Muscle layer of duodenum (tissue), 2 donors: ENCODE data around the gene CYP27B1.
A peak's percentile ranks its signal among the peaks of the same experiment; 100 is the strongest.

Experiments used
- H3K27ac ChIP-seq: one replicate; pipeline ENCODE4 v1.7.0; 2013; ENCODE audit warnings: mild to moderate bottlenecking, low read length
- H3K27me3 ChIP-seq: one replicate; pipeline ENCODE4 v1.7.0; 2013; ENCODE audit warnings: low read depth, mild to moderate bottlenecking, control low read depth, low read length
- H3K36me3 ChIP-seq, 2 donors: one replicate each; pipeline ENCODE4 v1.7.0; 2013; ENCODE audit warnings: low read length in 2 of 2, control low read depth in 1 of 2, mild to moderate bottlenecking in 1 of 2; ENCODE audit not compliant: insufficient read depth in 2 of 2, control insufficient read depth in 1 of 2
- H3K4me1 ChIP-seq, 2 donors: one replicate each; pipeline ENCODE4 v1.7.0; 2013; ENCODE audit warnings: low read length in 2 of 2, mild to moderate bottlenecking in 2 of 2, control low read depth in 1 of 2, moderate library complexity in 1 of 2; ENCODE audit not compliant: insufficient read depth in 2 of 2, control insufficient read depth in 1 of 2
- H3K4me3 ChIP-seq, 2 donors: one replicate each; pipeline ENCODE4 v1.7.0; 2013; ENCODE audit warnings: low read length in 2 of 2, low read depth in 1 of 2, mild to moderate bottlenecking in 1 of 2
- H3K9me3 ChIP-seq, 2 donors: one replicate each; pipeline ENCODE4 v1.7.0; 2013; ENCODE audit warnings: low read length in 2 of 2, control low read depth in 1 of 2, mild to moderate bottlenecking in 1 of 2; ENCODE audit not compliant: control insufficient read depth in 1 of 2
- donor health status: healthy.

The CYP27B1 gene

GRCh38 chr12:57730336-57731067, 36.4 kb downstream of the CYP27B1 start:
- Histone ChIP-seq H3K27ac (no peak overlapping the region), H3K4me3 (no peak overlapping the region), H3K4me1 (peaks cover 0 to 17% of the 10 kb centered on the region in 2 donors), H3K27me3 (peaks cover 8% of the 10 kb centered on the region), H3K36me3 (no peaks in the 10 kb centered on the region), H3K9me3 (no peaks in the 10 kb centered on the region)

- Histone ChIP-seq H3K9me3 (no peaks in the 10 kb centered on the region), H3K27me3 (peaks cover 5% of the 10 kb centered on the region), H3K4me1 (peaks cover 0 to 14% of the 10 kb centered on the region in 2 donors), H3K27ac (no peak overlapping the region), H3K4me3 (no peak overlapping the region), H3K36me3 (no peaks in the 10 kb centered on the region)
Measured at GRCh38 chr12:57729321-57729844, 37.5 kb downstream of the CYP27B1 start.

GRCh38 chr12:57727758-57728395, 39.0 kb downstream of the CYP27B1 start:
- Histone ChIP-seq H3K4me3 (no peak overlapping the region), H3K27ac (no peak overlapping the region), H3K27me3 (no peaks in the 10 kb centered on the region), H3K36me3 (no peaks in the 10 kb centered on the region), H3K4me1 (peaks cover 0 to 14% of the 10 kb centered on the region in 2 donors), H3K9me3 (no peaks in the 10 kb centered on the region)

DNA sequence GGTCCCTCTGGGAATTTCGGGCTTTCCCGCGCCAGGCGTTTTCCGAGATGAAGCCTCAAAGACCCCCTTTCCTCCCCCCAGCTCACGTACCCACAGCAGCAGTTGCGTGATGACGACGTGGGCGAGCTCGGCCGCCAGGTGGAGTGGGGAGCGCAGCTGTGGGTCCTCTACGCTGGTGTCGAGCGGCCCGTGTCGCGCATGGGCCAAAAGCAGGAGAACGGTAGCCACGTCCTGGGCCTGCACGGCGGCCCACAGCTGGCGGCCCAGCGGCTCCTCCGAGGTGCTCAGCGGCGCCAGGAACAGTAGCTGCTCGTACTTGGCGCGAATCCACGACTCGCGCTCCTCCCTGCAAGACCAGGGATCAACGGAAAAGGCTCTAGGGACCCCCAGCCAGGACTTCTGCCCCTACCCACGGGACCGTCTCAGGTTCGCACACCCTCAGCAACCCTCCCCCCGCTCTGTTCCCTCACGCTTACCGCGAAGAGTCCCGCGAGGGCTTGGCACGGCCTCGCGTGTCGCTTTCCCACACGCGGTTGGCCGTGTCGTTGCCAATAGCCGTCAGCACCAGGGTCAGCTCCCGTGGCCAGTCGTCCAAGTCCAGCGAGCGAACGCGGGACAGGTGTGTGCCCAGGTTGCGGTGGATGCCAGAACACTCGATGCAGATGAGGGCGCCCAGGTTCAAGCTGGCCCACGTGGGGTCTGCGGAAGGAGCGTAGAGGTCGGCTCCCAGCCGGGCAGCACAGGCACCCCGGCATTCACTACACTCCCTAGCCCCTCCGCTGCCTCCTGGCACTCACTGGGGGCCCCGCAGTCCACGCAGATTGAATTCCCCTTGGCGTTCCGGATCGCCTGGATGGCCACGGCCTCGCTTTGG, 39.8 kb downstream of the CYP27B1 start:
- Histone ChIP-seq H3K4me3 (peak overlapping the region; percentile 39 to 78), H3K4me1 (peaks cover 0 to 14% of the 10 kb centered on the region in 2 donors), H3K27me3 (no peaks in the 10 kb centered on the region), H3K27ac (no peak overlapping the region), H3K9me3 (no peaks in the 10 kb centered on the region), H3K36me3 (no peaks in the 10 kb centered on the region)

- peaks cover 0 to 14% of the 10 kb centered on the region in 2 donors for H3K4me1 ChIP-seq
- H3K9me3 ChIP-seq, result no peaks in the 10 kb centered on the region
- no peak overlapping the region for H3K27ac ChIP-seq
- H3K36me3 ChIP-seq, result peaks cover 5 to 7% of the 10 kb centered on the region in 2 donors
- peak overlapping the region; percentile 69 to 78 for H3K4me3 ChIP-seq
- no peaks in the 10 kb centered on the region for H3K27me3 ChIP-seq
Measured at GRCh38 chr12:57726151-57726883, 40.6 kb downstream of the CYP27B1 start.

- no peak overlapping the region for H3K27ac ChIP-seq
- H3K27me3 ChIP-seq, result no peaks in the 10 kb centered on the region
- peaks cover 0 to 14% of the 10 kb centered on the region in 2 donors for H3K4me1 ChIP-seq
- peaks cover 9 to 13% of the 10 kb centered on the region in 2 donors for H3K36me3 ChIP-seq
- H3K4me3 ChIP-seq, result peak overlapping the region in 1 of 2 donors; percentile 78
- no peaks in the 10 kb centered on the region for H3K9me3 ChIP-seq
Measured at GRCh38 chr12:57725851-57726150, 41.1 kb downstream of the CYP27B1 start.

DNA sequence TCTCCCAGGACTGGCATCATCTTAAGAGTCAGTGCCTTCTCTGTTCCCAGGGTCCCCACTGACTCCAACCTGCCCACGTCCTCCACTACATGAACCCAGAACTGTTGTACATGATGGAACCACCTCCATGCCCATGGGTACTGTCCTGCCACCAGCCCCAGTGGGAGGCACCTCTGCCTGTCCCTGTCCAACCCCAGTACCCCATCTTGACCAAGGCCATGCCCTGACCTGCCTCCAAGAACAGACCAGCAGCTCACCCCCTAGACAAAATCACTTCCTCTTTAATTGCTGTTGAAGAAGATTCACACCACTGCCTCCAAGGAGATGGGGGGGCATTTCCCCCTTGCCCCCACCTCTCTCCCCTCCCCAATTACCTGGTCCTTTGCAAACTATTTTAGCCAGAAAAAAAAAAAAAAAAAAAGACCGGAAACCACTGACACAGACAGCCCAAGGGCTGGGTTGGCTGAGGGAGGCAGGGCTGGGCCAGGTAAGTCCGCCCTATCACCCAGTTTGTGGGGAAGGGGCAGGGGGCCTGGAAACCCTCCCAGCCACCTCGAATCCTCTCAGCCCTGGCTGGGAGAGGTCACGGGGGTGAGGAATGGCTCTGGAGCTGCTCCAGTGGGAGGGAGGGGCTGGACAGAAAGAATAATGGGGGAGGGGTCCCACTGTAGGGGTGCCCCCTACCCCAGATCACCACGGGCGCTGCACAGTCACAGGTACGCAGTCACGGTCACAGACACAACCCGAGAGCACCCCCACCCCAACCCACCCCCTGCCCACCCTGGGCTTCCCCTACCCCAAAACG, 41.7 kb downstream of the CYP27B1 start:
- Histone ChIP-seq H3K36me3 (peaks cover 16 to 19% of the 10 kb centered on the region in 2 donors), H3K4me1 (peaks cover 0 to 14% of the 10 kb centered on the region in 2 donors), H3K4me3 (no peak overlapping the region), H3K27ac (no peak overlapping the region), H3K9me3 (no peaks in the 10 kb centered on the region), H3K27me3 (no peaks in the 10 kb centered on the region)

DNA sequence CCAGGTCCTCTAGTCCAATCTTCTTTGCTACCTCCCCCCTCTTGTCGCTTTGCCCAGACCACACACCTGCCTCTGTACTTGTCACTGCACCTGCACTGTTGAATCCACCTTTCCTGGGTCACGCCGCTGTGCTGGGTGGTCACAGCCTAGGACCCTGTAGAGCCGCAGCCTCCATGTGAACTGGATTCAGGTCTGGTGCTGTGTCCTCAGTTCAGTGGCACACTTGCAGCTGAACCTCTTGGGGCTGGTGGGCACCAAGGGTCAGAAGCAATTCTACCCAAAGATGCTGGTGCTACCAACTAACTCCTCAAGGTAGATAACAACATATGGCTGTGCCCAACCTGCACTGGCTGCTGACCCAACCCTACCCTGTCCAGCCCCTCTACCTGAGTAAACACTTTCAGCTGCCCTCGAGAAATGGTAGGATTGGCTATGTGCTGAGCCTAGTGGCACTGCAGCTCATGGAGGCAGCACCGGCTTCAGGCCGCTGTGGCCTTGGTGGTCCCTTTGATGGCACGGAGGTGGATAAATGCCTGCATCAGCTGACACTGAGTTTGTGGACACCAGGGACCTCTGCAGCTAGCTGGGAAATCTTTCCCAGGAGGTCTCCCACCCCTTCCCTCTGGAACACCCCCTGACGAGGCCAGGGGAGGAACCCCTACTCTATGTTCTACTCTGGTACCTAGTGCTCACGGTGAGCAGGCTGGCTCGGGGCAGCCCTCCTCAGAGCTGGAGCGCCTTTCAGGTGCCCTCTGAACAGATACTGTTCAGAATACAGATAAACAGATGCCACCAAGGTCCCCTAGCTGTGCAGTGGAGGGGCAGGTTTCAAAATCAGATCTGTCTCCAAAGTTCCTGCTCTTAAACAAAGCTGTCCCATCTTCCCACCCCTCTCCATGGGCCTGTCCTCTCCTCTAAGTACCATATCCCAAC, 42.6 kb downstream of the CYP27B1 start:
- H3K36me3 ChIP-seq, result peaks cover 24 to 28% of the 10 kb centered on the region in 2 donors
- no peak overlapping the region for H3K27ac ChIP-seq
- no peaks in the 10 kb centered on the region for H3K9me3 ChIP-seq
- peaks cover 0 to 14% of the 10 kb centered on the region in 2 donors for H3K4me1 ChIP-seq
- H3K4me3 ChIP-seq, result no peak overlapping the region
- no peaks in the 10 kb centered on the region for H3K27me3 ChIP-seq

DNA sequence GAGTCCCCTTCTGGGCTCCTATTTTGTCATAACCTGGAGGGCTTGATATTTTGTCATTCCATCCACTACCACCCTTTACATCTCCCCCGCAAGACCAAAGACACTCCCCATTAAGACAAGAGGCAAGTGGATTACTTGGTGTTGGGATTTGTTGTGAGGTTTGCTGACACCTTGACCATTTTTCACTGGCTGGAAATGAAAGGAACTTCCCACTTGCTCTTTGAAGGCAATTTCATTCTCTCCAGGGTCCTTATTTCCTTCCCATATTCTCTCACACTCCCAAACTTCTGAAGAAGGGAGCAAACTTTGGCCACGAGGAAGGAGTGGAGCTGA, 43.3 kb downstream of the CYP27B1 start:
- Histone ChIP-seq H3K4me1 (peaks cover 0 to 14% of the 10 kb centered on the region in 2 donors), H3K36me3 (peaks cover 31 to 35% of the 10 kb centered on the region in 2 donors), H3K27me3 (no peaks in the 10 kb centered on the region), H3K9me3 (no peaks in the 10 kb centered on the region), H3K27ac (no peak overlapping the region), H3K4me3 (no peak overlapping the region)
